K562 treated with DMSO at 1 percent for 24 hours (cell line): Measurements from ENCODE around the gene BET1. TPM values are rescaled to one million over a fixed set of nuclear protein-coding genes. Genes with fewer than 3 reads are reported as not detected.

Source experiments
- total RNA-seq: library from RNA; unstranded; fragments of 300-600 nt; gene quantifications from 2 replicates; pipeline ENCODE4 v1.2.3, GENCODE V29; 2022; ENCODE audit warnings: low read depth; ENCODE audit not compliant: insufficient read depth

Gene BET1, protein sequence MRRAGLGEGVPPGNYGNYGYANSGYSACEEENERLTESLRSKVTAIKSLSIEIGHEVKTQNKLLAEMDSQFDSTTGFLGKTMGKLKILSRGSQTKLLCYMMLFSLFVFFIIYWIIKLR
- total RNA-seq: 11.3 and 16.2 TPM in 2 replicates

DNA sequence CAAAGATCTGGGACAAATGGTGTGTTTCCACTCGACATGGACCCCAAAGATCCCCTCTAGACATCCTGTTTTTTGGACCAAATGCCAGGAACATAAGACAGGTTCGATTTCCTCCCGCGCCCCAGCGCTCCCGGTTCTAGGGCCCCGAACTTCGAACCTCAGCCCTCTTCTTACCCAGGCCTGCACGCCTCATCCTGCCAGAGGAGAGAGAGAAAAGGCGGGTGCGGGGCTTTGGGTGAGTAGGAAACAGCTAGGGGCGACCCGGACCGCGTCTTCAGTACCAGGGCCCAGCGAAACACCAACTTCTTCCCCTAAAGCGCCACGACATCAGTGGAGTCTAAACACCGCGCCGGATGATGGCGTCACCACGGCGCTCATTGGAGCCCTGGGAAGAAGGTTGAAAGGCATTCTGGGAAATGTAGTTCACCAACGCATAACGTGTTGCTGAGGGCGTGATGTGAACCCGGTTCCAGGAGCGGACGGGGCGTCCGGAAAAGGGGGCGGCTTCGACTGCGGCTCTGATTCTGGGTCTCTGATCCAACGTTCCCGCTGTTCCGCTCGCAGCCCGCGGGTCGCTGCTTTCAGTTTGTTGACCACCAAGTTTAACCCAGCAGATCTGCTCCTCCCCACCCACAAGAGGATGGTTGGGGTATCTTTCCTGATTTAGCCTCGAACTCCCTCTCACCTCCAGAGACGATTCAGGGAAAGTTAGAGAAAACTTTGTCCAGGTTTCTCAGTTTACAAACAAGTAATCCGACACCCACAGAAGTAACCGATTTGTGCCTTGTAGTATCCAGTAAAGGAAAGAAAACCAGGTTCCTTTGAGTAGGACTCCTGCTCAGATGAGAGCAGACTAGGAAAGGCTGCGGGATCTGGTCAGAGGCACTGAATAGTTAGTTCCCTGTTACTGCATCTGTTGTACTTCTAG, at the start of gene BET1:
Gene BET1 (minus strand): TSS at position 332 of the 928 bp plus-strand sequence. CDS start 139 bp downstream, at position 193.

Other genes starting within 250 kb of the BET1 start
- gene TFPI2, start 113.6 kb downstream of the BET1 start, total RNA-seq: not detected in 2 replicates
- gene GNGT1, start 97.8 kb downstream of the BET1 start, total RNA-seq: not detected in 2 replicates
- 0.20 TPM in 1 of 2 replicates, not detected in the other for gene GNG11, start 82.6 kb downstream of the BET1 start, total RNA-seq